ENCODE measurements around the gene NELL2.

DNA sequence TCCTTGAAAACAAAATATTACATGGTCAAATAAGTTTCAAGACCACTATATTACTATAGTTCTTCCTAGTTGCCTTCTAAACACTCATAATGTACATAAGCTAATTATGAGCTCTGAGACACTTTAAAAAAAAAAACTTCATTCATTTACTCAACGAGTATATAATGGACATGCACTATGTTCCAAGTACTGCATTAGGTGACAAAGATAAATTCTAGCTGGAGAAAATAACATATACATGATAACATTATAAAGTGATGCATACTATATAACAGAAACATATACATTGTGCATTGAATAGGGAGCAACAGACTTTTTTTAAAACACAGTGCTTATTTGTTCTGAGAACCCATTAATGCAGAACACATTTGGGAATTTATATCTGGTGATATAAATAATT lies 202.3 kb downstream of the NELL2 start:
- TF ChIP-seq, protein P1, sequence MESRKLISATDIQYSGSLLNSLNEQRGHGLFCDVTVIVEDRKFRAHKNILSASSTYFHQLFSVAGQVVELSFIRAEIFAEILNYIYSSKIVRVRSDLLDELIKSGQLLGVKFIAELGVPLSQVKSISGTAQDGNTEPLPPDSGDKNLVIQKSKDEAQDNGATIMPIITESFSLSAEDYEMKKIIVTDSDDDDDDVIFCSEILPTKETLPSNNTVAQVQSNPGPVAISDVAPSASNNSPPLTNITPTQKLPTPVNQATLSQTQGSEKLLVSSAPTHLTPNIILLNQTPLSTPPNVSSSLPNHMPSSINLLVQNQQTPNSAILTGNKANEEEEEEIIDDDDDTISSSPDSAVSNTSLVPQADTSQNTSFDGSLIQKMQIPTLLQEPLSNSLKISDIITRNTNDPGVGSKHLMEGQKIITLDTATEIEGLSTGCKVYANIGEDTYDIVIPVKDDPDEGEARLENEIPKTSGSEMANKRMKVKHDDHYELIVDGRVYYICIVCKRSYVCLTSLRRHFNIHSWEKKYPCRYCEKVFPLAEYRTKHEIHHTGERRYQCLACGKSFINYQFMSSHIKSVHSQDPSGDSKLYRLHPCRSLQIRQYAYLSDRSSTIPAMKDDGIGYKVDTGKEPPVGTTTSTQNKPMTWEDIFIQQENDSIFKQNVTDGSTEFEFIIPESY (IDR thresholded peaks at IDR 0.05), result no peak
- TF ChIP-seq SP1 (IDR thresholded peaks at IDR 0.05), result no peak
- TF ChIP-seq, protein P2, sequence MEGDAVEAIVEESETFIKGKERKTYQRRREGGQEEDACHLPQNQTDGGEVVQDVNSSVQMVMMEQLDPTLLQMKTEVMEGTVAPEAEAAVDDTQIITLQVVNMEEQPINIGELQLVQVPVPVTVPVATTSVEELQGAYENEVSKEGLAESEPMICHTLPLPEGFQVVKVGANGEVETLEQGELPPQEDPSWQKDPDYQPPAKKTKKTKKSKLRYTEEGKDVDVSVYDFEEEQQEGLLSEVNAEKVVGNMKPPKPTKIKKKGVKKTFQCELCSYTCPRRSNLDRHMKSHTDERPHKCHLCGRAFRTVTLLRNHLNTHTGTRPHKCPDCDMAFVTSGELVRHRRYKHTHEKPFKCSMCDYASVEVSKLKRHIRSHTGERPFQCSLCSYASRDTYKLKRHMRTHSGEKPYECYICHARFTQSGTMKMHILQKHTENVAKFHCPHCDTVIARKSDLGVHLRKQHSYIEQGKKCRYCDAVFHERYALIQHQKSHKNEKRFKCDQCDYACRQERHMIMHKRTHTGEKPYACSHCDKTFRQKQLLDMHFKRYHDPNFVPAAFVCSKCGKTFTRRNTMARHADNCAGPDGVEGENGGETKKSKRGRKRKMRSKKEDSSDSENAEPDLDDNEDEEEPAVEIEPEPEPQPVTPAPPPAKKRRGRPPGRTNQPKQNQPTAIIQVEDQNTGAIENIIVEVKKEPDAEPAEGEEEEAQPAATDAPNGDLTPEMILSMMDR (IDR thresholded peaks at IDR 0.05; ENCODE audit: low read depth, low read length, missing input control), result no peak
- no peak for TF ChIP-seq EGR1 (IDR thresholded peaks at IDR 0.05; ENCODE audit: low read depth in 2 of 2)
- no peak for TF ChIP-seq TAF1 (conservative IDR thresholded peaks at IDR 0.05)
- TF ChIP-seq, protein P3, sequence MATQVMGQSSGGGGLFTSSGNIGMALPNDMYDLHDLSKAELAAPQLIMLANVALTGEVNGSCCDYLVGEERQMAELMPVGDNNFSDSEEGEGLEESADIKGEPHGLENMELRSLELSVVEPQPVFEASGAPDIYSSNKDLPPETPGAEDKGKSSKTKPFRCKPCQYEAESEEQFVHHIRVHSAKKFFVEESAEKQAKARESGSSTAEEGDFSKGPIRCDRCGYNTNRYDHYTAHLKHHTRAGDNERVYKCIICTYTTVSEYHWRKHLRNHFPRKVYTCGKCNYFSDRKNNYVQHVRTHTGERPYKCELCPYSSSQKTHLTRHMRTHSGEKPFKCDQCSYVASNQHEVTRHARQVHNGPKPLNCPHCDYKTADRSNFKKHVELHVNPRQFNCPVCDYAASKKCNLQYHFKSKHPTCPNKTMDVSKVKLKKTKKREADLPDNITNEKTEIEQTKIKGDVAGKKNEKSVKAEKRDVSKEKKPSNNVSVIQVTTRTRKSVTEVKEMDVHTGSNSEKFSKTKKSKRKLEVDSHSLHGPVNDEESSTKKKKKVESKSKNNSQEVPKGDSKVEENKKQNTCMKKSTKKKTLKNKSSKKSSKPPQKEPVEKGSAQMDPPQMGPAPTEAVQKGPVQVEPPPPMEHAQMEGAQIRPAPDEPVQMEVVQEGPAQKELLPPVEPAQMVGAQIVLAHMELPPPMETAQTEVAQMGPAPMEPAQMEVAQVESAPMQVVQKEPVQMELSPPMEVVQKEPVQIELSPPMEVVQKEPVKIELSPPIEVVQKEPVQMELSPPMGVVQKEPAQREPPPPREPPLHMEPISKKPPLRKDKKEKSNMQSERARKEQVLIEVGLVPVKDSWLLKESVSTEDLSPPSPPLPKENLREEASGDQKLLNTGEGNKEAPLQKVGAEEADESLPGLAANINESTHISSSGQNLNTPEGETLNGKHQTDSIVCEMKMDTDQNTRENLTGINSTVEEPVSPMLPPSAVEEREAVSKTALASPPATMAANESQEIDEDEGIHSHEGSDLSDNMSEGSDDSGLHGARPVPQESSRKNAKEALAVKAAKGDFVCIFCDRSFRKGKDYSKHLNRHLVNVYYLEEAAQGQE (IDR thresholded peaks at IDR 0.05), result no peak
- TF ChIP-seq, protein P4, sequence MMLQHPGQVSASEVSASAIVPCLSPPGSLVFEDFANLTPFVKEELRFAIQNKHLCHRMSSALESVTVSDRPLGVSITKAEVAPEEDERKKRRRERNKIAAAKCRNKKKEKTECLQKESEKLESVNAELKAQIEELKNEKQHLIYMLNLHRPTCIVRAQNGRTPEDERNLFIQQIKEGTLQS (IDR thresholded peaks at IDR 0.05), result no peak
- TF ChIP-seq HNF4A (conservative IDR thresholded peaks at IDR 0.05), result no peak
- TF ChIP-seq RAD21 (IDR thresholded peaks at IDR 0.05), result no peak
- TF ChIP-seq YY1 (IDR thresholded peaks at IDR 0.05), result no peak
- no peak for TF ChIP-seq RXRA (IDR thresholded peaks at IDR 0.05)
- no peak for TF ChIP-seq FOXA1 (IDR thresholded peaks at IDR 0.05)
- TF ChIP-seq FOXA2 (IDR thresholded peaks at IDR 0.05), result no peak

Measured in liver (tissue), 3 donors.